WI38 (cell line): ENCODE results near the gene PRKACA.

Source experiments
- H3K4me3 ChIP-seq: 2 replicates; pipeline ENCODE4 v1.5.1; 2011; ENCODE audit warnings: low read depth, mild to moderate bottlenecking, control low read depth, low read length
- TF ChIP-seq, protein P1 (sequence below): IDR thresholded peaks from 2 replicates; pipeline ENCODE4 v1.5.1; 2012; ENCODE audit warnings: low read depth, mild to moderate bottlenecking, control low read depth, low read length

PRKACA gene

DNA sequence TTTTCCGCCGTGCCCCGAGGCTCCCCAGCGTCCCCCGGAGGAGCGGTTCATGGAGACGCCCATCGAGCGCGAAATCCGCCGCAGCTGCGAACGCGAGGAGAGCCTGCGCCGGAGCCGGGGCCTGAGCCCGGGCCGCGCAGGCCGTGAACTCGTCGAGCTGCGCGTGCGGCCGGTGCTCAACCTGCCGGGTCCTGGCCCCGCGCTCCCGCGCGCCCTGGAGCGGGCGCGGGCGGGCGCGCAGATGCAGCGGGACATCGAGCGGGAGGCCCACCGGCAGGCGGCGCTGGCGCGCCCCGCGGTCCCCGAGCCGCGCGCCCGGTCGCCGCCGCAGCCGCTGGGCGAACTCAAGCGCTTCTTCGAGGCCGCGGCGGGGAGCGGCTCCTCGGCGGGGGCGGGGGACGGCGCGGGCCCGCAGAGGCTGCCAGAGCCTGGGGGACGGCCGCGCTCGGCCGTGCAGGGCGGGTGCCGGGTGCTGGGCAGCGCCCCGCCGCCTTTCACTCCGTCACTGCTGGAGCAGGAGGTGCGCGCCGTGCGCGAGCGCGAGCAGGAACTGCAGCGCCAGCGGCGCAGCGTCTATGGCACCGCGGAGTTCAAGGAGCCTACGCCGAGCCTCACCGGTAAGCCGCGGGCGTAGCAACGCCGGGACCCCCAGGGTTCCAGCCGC lies 44.2 kb downstream of the PRKACA start:
- TF ChIP-seq, protein P1, sequence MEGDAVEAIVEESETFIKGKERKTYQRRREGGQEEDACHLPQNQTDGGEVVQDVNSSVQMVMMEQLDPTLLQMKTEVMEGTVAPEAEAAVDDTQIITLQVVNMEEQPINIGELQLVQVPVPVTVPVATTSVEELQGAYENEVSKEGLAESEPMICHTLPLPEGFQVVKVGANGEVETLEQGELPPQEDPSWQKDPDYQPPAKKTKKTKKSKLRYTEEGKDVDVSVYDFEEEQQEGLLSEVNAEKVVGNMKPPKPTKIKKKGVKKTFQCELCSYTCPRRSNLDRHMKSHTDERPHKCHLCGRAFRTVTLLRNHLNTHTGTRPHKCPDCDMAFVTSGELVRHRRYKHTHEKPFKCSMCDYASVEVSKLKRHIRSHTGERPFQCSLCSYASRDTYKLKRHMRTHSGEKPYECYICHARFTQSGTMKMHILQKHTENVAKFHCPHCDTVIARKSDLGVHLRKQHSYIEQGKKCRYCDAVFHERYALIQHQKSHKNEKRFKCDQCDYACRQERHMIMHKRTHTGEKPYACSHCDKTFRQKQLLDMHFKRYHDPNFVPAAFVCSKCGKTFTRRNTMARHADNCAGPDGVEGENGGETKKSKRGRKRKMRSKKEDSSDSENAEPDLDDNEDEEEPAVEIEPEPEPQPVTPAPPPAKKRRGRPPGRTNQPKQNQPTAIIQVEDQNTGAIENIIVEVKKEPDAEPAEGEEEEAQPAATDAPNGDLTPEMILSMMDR = no peak
- H3K4me3 ChIP-seq = peak overlapping the region; percentile 74

DNA sequence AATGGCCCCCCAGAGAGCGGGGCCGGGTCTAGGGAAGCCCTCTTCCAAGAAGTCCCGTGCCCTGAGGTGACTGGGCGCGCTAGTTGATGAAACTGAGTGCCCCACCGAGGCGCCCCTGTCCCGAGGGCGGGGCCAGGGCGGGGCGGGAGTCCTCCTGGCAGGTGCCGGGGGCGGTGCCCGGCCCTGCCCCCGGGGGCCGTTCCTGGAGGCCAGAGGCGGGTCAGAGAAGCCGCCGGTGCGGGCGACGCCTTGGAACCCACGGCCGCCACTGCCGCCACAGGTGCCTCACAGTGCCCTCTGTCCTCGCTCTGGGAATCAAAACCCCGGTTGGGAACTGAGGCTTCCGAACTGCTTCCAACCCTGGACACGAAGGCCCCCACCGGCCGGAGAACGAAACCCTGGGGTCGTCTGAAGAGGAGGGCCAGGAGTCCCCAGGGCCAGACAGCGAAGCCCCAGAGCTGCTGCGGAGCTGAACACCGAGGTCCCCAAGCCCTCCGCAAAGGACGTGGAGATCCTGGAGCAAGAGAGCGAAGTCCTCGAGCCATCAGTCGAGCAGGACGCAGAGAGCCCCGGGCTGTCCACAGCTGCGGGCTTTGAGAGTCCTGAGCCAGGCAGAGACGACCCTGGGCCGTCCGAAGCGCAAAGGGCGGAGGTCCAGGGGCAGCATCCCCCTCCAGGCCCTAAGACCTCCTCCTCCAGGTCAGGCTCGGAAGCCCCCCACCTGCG lies 44.9 kb downstream of the PRKACA start, which contains the start of gene MISP3:
Gene MISP3, plus strand, starts transcription at position 252 of the 726 bp plus-strand sequence. CDS start 524 bp downstream, outside the sequence.
- H3K4me3 ChIP-seq = peak within 1 kb of the TSS; percentile 74
- TF ChIP-seq, protein P1 = peak; percentile 6; the same call in 1 of the 2 replicates

DNA sequence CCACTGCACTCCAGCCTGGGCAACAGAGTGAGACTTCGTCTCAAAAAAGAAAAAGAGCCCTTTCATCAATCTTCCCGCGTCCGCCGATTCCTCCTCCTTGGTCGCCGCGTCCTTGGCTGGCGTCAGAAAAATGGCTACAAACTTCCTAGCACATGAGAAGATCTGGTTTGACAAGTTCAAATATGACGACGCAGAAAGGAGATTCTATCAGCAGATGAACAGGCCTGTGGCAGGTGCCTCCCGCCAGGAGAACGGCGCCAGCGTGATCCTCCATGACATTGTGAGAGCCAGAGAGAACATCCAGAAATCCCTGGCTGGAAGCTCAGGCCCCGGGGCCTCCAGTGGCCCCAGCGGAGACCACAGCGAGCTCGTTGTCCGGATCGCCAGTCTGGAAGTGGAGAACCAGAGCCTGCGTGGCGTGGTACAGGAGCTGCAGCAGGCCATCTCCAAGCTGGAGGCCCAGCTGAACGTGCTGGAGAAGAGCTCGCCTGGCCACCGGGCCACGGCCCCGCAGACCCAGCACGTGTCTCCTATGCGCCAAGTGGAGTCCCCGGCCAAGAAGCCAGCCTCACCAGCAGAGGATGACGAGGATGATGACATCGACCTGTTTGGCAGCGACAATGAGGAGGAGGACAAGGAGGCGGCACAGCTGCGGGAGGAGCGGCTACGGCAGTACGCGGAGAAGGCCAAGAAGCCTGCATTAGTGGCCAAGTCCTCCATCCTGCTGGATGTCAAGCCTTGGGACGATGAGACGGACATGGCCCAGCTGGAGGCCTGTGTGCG lies 47.1 kb downstream of the PRKACA start:
- TF ChIP-seq, protein P1 = no peak
- H3K4me3 ChIP-seq = no peak overlapping the region

DNA sequence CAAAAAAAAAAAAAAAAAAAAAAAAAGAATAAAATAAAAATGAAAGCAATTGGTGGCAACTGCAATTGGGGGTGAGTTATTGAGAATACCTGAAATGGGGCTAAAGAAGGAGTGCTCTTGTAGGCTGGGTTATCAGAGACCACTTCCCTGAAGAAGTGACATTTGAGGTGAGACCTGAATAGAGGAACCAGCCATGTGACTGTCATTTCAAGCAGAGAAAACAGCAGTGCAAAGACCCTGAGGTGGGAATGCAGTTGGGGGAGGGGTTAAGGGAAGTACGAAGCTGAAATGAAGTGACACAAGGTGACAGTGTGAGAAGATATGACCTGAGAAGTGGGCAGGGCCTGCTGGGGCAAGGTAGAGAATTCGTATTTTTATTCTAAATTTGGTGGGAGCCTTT lies 51.4 kb downstream of the PRKACA start:
- TF ChIP-seq, protein P1 = no peak
- H3K4me3 ChIP-seq = no peak overlapping the region

DNA sequence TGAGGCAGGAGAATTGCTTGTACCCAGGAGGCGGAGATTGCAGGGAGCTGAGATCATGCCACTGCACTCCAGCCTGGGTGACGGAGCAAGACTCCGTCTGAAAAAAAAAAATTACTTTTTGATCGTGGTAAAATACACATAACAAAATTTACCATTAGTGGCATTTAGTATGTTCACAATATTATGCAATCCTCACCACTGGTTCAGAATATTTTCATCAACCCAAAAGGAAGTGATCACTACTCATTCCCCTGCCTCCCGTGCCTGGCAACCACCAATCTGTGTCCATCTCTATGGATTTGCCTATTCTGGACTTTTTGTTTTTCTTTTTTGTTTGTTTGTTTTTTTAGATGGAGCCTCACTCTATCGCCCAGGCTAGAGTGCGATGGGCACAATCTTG lies 54.5 kb downstream of the PRKACA start:
- TF ChIP-seq, protein P1 = no peak
- no peak overlapping the region for H3K4me3 ChIP-seq

DNA sequence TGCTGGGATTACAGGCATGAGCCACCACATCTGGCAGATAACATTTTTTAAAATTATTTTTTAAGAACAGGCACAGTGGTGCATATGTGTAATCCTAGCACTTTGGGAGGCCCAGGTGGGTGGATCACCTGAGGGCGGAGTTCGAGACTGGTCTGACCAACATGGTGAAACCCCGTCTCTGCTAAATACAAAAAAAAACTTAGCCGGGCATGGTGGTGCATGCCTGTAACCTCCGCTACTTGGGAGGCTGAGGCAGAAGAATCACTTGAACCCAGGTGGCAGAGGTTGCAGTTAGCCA lies 55.1 kb downstream of the PRKACA start:
- TF ChIP-seq, protein P1 = no peak
- no peak overlapping the region for H3K4me3 ChIP-seq
